Neural cell (in vitro differentiated cells): ENCODE data around the gene AGXT.

Experiments used
- EP300 ChIP-seq: fragments of 450-650 bp; conservative IDR thresholded peaks from 2 replicates; pipeline ENCODE4 v1.6.1; 2014; ENCODE audit warnings: antibody characterized with exemption, mild to moderate bottlenecking, moderate library complexity; ENCODE audit not compliant: poor library complexity, severe bottlenecking
- EZH2 ChIP-seq: fragments of 200-600, 300-800 bp; shearing (Covaris generic), sonication (generic); IDR thresholded peaks from 2 replicates; pipeline ENCODE4 v1.6.1; 2014; ENCODE audit warnings: antibody characterized with exemption, low read length, borderline replicate concordance, mild to moderate bottlenecking; ENCODE audit not compliant: insufficient read depth, poor library complexity, severe bottlenecking
- POLR2AphosphoS5 ChIP-seq: IDR thresholded peaks from 2 replicates; pipeline ENCODE4 v1.6.1; 2012
- RAD21 ChIP-seq: fragments of 450-650 bp; conservative IDR thresholded peaks from 2 replicates; pipeline ENCODE4 v1.6.1; 2014; ENCODE audit warnings: antibody characterized with exemption, mild to moderate bottlenecking, moderate library complexity
- TAF1 ChIP-seq: IDR thresholded peaks from 2 replicates; pipeline ENCODE4 v1.6.1; 2012; ENCODE audit warnings: low read depth
- TF ChIP-seq, protein P1 (sequence below): fragments of 450-650 bp; IDR thresholded peaks from 2 replicates; pipeline ENCODE4 v1.5.1; 2014; ENCODE audit warnings: antibody characterized with exemption, mild to moderate bottlenecking, moderate library complexity; ENCODE audit not compliant: poor library complexity, severe bottlenecking

DNA sequence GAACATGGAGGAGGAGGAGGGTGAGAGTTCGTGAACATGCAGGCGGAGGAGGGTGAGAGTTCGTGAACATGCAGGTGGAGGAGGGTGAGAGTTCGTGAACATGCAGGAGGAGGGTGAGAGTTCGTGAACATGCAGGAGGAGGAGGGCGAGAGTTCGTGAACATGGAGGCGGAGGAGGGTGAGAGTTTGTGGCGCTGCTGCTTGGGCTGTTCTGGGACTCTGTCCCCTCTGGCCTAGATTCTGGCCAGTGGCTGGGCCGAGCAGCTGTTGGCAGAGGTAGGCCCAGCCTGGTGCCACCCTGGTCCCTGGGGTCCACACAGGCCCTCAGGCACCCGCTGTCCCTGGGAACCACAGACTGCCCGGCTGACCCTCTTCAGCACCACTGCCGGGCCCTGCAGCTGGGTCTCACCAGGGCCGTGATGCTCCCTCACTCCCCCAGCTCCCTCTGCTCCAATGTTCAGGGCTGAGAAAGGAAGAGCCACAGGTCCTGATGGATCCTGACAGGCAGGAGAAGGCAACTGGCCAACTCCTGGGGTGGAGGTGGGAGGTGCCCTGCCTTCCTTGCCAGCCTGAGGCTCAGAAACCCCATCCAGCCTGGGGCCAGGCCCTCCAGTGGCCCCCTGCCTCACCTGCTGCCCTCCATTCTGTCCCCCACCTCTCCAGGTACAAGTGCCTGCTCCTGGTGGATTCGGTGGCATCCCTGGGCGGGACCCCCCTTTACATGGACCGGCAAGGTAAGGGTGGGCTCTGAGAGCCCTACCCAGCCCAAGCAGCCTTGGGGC lies 3.9 kb downstream of the AGXT start:
- TF ChIP-seq, protein P1, sequence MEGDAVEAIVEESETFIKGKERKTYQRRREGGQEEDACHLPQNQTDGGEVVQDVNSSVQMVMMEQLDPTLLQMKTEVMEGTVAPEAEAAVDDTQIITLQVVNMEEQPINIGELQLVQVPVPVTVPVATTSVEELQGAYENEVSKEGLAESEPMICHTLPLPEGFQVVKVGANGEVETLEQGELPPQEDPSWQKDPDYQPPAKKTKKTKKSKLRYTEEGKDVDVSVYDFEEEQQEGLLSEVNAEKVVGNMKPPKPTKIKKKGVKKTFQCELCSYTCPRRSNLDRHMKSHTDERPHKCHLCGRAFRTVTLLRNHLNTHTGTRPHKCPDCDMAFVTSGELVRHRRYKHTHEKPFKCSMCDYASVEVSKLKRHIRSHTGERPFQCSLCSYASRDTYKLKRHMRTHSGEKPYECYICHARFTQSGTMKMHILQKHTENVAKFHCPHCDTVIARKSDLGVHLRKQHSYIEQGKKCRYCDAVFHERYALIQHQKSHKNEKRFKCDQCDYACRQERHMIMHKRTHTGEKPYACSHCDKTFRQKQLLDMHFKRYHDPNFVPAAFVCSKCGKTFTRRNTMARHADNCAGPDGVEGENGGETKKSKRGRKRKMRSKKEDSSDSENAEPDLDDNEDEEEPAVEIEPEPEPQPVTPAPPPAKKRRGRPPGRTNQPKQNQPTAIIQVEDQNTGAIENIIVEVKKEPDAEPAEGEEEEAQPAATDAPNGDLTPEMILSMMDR, result no peak
- TF ChIP-seq RAD21 (no peak), EP300 (no peak), EZH2 (no peak), TAF1 (no peak), POLR2AphosphoS5 (no peak)
